ENCODE data around the gene UBAC1. TPM values are rescaled to one million over a fixed set of nuclear protein-coding genes. Genes with fewer than 3 reads are reported as not detected.

UBAC1 gene
- total RNA-seq, 1 donor from 2014 or later = 36.0 TPM

DNA sequence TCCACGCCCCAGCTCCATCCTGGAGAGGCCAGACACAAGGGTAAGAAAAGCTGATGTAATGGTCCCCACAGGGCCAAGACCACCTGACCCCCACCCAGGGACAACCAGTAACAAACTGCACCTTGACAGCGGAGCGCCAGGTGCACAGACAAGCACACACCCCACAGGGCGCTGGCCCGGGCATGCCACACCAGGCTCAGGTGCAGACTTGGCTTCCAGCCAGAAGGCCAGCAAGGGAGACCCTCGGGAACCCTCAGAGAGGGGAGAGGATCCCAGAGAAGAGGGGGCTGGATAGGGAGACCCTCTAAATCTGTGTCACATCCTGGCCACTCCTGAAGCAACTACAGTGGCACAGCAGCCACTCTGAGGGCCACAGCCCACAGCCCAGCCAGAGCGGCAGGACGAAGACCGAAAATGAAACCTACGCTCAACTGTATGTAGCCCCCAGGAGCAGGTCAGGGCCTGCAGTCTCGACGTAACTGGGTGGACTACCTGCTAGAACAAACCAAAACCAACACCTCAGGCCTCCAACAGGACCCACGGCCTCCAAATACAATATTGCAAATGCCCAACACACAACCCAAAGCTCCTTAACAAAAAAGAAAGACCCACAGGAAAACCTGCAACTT lies 72.3 kb downstream of the UBAC1 start:
- TF ChIP-seq, protein P1, sequence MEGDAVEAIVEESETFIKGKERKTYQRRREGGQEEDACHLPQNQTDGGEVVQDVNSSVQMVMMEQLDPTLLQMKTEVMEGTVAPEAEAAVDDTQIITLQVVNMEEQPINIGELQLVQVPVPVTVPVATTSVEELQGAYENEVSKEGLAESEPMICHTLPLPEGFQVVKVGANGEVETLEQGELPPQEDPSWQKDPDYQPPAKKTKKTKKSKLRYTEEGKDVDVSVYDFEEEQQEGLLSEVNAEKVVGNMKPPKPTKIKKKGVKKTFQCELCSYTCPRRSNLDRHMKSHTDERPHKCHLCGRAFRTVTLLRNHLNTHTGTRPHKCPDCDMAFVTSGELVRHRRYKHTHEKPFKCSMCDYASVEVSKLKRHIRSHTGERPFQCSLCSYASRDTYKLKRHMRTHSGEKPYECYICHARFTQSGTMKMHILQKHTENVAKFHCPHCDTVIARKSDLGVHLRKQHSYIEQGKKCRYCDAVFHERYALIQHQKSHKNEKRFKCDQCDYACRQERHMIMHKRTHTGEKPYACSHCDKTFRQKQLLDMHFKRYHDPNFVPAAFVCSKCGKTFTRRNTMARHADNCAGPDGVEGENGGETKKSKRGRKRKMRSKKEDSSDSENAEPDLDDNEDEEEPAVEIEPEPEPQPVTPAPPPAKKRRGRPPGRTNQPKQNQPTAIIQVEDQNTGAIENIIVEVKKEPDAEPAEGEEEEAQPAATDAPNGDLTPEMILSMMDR (IDR thresholded peaks at IDR 0.05) = no peak
- peaks cover 68% of the 10 kb centered on the region for H3K4me1 Mint-ChIP-seq (ENCODE audit: low read depth)
- peak; percentile 74 for DNase-seq (ENCODE audit: low spot score)
- H3K9me3 Mint-ChIP-seq (ENCODE audit: low read depth) = no peaks in the 10 kb centered on the region
- no peaks in the 10 kb centered on the region for H3K27me3 Mint-ChIP-seq (ENCODE audit: low read depth)
- no peak overlapping the region for H3K4me3 Mint-ChIP-seq (ENCODE audit: unreplicated experiment)
- H3K27ac Mint-ChIP-seq (ENCODE audit: unreplicated experiment) = no peak overlapping the region
- no peaks in the 10 kb centered on the region for H3K36me3 Mint-ChIP-seq (ENCODE audit: low read depth)

DNA sequence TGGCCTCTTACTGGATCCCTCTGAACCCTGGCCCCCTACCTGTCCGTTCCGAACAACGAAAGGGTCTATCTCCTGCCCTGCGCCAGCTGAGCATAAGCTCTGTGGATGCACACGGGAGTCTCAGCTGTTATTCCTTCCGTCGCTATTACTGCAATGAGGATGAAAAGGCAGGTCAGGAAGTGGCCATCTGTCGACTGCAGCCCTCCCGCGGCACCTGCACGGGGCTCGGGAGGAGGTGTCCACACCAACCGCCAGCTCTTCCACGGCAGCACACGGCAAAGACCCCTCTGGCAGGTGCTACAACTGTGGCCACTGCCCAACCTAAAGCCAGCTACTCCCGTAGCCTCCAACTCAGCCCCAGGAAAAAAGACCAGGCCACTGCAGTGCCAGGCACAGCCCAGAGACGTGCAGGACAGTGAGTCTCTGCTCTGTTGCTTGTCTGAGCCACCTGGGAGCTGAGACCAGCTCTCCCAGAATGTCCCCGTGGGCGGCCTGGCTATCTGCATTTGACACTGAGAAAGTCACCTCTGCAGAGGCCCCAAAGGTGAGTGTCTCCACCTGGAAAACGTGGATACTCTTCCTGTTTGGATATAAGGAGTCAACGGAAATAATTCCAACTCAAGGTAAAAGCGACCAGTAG lies 72.9 kb downstream of the UBAC1 start:
- H3K36me3 Mint-ChIP-seq (ENCODE audit: low read depth) = no peaks in the 10 kb centered on the region
- no peaks in the 10 kb centered on the region for H3K27me3 Mint-ChIP-seq (ENCODE audit: low read depth)
- peak; percentile 76 for DNase-seq (ENCODE audit: low spot score)
- no peak overlapping the region for H3K27ac Mint-ChIP-seq (ENCODE audit: unreplicated experiment)
- H3K9me3 Mint-ChIP-seq (ENCODE audit: low read depth) = no peaks in the 10 kb centered on the region
- peaks cover 68% of the 10 kb centered on the region for H3K4me1 Mint-ChIP-seq (ENCODE audit: low read depth)
- no peak overlapping the region for H3K4me3 Mint-ChIP-seq (ENCODE audit: unreplicated experiment)
- TF ChIP-seq, protein P1 (IDR thresholded peaks at IDR 0.05) = no peak

DNA sequence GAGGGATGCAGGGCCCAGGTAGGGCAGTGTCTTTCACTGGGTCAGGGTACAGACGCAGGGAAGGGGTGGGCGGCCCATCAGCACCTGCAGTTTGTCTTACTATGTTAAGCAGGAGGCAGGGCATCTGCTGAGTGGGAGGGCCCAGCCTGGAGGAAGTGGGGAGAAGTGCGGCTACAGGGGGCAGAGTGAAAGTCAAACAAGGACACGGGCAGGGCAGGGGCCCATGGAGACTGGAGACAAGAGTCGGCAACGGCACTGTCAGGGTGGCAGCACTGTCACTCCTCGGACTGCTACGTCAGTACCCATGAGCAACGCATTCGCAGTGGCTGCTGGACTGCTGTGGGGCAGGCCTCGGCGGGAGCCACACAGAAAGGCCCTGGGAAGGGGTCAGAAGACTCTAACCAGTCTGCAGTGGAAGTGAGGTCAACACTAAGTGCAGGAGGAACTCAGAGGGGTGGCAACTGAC lies 73.6 kb downstream of the UBAC1 start:
- H3K27ac Mint-ChIP-seq (ENCODE audit: unreplicated experiment) = peak overlapping the region; percentile 75
- H3K4me3 Mint-ChIP-seq (ENCODE audit: unreplicated experiment) = peak overlapping the region; percentile 14
- H3K4me1 Mint-ChIP-seq (ENCODE audit: low read depth) = peaks cover 65% of the 10 kb centered on the region
- H3K9me3 Mint-ChIP-seq (ENCODE audit: low read depth) = no peaks in the 10 kb centered on the region
- TF ChIP-seq, protein P1 (IDR thresholded peaks at IDR 0.05) = no peak
- H3K27me3 Mint-ChIP-seq (ENCODE audit: low read depth) = no peaks in the 10 kb centered on the region
- no peak for DNase-seq (ENCODE audit: low spot score)
- H3K36me3 Mint-ChIP-seq (ENCODE audit: low read depth) = no peaks in the 10 kb centered on the region

DNA sequence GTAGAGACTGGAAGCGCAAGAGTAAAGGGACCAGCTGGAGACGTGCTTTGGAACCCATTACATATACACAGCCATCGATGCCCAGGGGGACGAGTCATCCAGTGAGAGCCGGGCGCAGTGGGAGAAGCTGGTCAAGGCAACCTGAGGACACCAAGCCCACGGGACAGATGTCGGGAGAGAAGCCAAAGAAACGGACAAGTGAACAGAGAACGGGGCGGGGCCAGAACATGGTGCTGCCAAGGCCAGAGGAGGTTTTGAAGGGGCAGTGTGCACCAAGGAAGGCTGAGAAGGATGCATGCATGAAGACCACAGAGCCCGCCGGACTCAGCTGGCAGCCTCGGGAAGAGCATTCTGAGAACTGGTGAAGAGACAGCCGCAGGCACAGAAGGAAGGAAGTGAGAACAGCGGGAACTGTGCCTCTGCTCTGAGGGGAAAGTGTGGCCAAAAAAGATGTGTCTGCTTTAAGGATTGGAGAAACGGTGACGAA lies 74.1 kb downstream of the UBAC1 start:
- H3K4me3 Mint-ChIP-seq (ENCODE audit: unreplicated experiment) = no peak overlapping the region
- H3K27me3 Mint-ChIP-seq (ENCODE audit: low read depth) = no peaks in the 10 kb centered on the region
- no peak for DNase-seq (ENCODE audit: low spot score)
- TF ChIP-seq, protein P1 (IDR thresholded peaks at IDR 0.05) = no peak
- H3K4me1 Mint-ChIP-seq (ENCODE audit: low read depth) = peaks cover 65% of the 10 kb centered on the region
- H3K36me3 Mint-ChIP-seq (ENCODE audit: low read depth) = no peaks in the 10 kb centered on the region
- peak overlapping the region; percentile 90 for H3K27ac Mint-ChIP-seq (ENCODE audit: unreplicated experiment)
- H3K9me3 Mint-ChIP-seq (ENCODE audit: low read depth) = no peaks in the 10 kb centered on the region

DNA sequence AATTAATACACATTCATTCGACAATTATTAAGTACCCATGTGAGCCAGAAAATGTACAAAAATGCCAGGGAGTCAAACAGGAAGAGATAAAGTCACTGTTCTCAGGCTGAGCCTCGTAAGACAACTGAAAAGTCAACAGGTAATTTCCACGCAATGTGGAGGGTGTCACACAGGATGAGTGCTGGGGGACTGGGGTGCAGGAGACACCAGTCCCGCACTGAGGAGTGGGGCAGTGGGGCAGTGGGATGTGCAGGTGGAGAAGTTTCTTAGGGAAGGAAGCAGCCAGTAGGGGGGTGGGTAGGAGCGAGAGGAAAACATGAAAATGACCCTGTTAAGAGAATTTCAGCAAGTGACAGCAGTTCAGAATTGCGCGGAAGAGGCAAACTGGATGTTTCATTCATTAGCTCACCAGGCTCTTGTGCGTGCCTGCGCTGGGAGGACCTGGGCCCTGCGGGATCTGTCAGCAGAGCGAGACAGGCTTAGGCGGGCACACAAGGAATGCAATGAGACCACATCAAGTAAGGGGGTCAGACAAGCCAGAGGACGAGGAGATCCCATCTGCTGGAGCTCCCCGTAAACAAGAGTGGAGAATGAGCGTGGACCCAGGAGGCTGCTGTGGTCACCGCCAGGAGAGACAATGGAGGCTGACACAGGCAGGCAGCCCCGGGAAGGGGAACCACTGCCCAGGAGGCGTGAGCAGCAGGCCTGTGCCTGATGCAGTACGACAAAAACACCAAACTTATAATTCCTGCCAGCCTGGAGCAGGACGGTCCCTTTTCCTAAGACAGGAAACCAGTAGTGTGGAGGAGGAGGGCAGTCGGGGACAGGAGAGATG lies 74.8 kb downstream of the UBAC1 start:
- peak; percentile 59 for DNase-seq (ENCODE audit: low spot score)
- H3K4me3 Mint-ChIP-seq (ENCODE audit: unreplicated experiment) = no peak overlapping the region
- no peaks in the 10 kb centered on the region for H3K27me3 Mint-ChIP-seq (ENCODE audit: low read depth)
- no peaks in the 10 kb centered on the region for H3K9me3 Mint-ChIP-seq (ENCODE audit: low read depth)
- H3K27ac Mint-ChIP-seq (ENCODE audit: unreplicated experiment) = peak overlapping the region; percentile 90
- H3K36me3 Mint-ChIP-seq (ENCODE audit: low read depth) = peaks cover under 1% of the 10 kb centered on the region
- TF ChIP-seq, protein P1 (IDR thresholded peaks at IDR 0.05) = no peak
- peaks cover 61% of the 10 kb centered on the region for H3K4me1 Mint-ChIP-seq (ENCODE audit: low read depth)

Measured in chondrocyte (in vitro differentiated cells).